GM12891 (cell line): ENCODE measurements around the gene APOB.

Experiments
- PAX5 ChIP-seq: IDR thresholded peaks from 2 replicates; pipeline ENCODE4 v1.6.1; 2011; ENCODE audit warnings: low read length, moderate library complexity, mild to moderate bottlenecking; ENCODE audit not compliant: insufficient read depth, severe bottlenecking
- POLR2A ChIP-seq: IDR thresholded peaks from 2 replicates; pipeline ENCODE4 v1.6.1; 2011; ENCODE audit warnings: low read depth, low read length, control low read depth
- POLR2AphosphoS5 ChIP-seq: IDR thresholded peaks from 2 replicates; pipeline ENCODE4 v1.6.1; 2011; ENCODE audit warnings: low read depth, low read length, control low read depth
- POU2F2 ChIP-seq: IDR thresholded peaks from 2 replicates; pipeline ENCODE4 v1.6.1; 2011; ENCODE audit warnings: low read depth, mild to moderate bottlenecking, control low read depth, low read length, moderate library complexity
- SPI1 ChIP-seq: IDR thresholded peaks from 2 replicates; pipeline ENCODE4 v1.6.1; 2011; ENCODE audit warnings: low read depth, low read length, control low read depth
- TAF1 ChIP-seq: IDR thresholded peaks from 2 replicates; pipeline ENCODE4 v1.6.1; 2011; ENCODE audit warnings: low read depth, low read length, control low read depth

DNA sequence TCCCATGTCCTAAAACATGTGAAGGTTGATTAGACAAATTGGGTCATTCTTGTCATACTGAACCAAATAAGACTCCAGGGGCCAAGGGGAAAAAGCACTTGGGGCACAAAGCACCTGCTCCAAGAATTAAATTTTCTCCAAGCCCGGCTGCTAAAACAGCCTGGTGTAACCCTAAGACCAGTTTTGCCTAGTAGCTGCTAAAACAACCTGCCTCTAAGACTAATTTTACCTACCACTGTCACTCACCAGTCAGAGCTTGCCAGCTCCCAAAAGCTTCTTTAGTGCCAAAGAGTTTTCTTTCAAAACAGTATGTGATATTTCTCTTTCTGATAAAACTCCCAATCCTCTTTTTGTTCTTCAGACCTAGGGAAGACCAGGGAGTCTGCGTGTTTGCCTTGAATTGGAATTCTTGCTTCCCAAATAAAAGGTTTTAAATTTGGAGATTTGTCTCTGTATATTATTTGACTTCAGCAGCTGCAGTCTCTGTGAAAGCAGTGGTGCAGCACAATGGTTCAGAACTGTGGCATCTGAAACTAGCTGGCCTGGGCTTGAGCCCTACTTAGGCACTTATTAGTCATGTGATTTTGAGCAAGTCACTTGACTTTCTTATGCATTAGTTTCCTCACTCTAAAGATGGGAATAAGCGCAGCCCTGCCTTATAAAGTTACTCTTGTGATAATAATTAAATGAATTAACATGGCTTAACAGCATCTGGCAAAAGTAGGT lies 16.2 kb upstream of the APOB start:
- TF ChIP-seq POLR2AphosphoS5 (no peak), TAF1 (no peak), POLR2A (no peak), SPI1 (no peak), PAX5 (no peak), POU2F2 (no peak)
